Ishikawa (cell line): ENCODE results near the gene CLDN7.

Experiments used
- CEBPB ChIP-seq: IDR thresholded peaks from 2 replicates; pipeline ENCODE4 v1.6.1; 2012
- EGR1 ChIP-seq: IDR thresholded peaks from 2 replicates; pipeline ENCODE4 v1.6.1; 2012
- EP300 ChIP-seq: IDR thresholded peaks from 2 replicates; pipeline ENCODE4 v1.6.1; 2012; ENCODE audit warnings: borderline replicate concordance
- TAF1 ChIP-seq: IDR thresholded peaks from 2 replicates; pipeline ENCODE4 v1.6.1; 2012; ENCODE audit warnings: low read depth, mild to moderate bottlenecking
- YY1 ChIP-seq: IDR thresholded peaks from 2 replicates; pipeline ENCODE4 v1.6.1; 2012; ENCODE audit warnings: low read depth
- ZBTB7A ChIP-seq: IDR thresholded peaks from 2 replicates; pipeline ENCODE4 v1.6.1; 2012; ENCODE audit warnings: low read depth
- TF ChIP-seq, protein P1 (sequence below): IDR thresholded peaks from 2 replicates; pipeline ENCODE4 v1.6.1; 2012
- TF ChIP-seq, protein P2 (sequence below): IDR thresholded peaks from 2 replicates; pipeline ENCODE4 v1.6.1; 2012; ENCODE audit warnings: low read depth, mild to moderate bottlenecking

DNA sequence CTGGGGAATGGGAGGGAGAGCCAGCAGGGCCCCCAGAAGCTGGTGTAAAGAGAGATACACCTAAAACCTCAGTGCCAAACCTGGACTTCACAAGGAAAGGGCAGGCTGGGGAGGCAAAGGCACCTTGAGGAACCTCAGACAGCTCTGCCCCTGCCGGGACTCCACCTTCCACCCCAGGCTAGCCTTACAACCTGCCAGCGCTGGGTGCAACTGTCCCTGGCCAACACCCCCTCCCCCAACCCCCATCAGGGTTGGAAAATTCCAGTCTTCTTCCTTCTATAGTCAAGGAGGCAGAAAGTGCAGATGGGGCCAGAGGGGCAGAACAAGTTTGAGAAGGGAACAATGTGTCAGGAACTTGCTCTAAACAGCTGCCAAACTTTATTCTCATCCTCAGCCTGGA is 29.9 kb upstream of the CLDN7 start:
- TF ChIP-seq, protein P1, sequence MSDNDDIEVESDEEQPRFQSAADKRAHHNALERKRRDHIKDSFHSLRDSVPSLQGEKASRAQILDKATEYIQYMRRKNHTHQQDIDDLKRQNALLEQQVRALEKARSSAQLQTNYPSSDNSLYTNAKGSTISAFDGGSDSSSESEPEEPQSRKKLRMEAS: no peak
- TF ChIP-seq EP300 (no peak), YY1 (no peak), CEBPB (no peak), EGR1 (no peak), ZBTB7A (no peak), TAF1 (no peak)
- TF ChIP-seq, protein P2, sequence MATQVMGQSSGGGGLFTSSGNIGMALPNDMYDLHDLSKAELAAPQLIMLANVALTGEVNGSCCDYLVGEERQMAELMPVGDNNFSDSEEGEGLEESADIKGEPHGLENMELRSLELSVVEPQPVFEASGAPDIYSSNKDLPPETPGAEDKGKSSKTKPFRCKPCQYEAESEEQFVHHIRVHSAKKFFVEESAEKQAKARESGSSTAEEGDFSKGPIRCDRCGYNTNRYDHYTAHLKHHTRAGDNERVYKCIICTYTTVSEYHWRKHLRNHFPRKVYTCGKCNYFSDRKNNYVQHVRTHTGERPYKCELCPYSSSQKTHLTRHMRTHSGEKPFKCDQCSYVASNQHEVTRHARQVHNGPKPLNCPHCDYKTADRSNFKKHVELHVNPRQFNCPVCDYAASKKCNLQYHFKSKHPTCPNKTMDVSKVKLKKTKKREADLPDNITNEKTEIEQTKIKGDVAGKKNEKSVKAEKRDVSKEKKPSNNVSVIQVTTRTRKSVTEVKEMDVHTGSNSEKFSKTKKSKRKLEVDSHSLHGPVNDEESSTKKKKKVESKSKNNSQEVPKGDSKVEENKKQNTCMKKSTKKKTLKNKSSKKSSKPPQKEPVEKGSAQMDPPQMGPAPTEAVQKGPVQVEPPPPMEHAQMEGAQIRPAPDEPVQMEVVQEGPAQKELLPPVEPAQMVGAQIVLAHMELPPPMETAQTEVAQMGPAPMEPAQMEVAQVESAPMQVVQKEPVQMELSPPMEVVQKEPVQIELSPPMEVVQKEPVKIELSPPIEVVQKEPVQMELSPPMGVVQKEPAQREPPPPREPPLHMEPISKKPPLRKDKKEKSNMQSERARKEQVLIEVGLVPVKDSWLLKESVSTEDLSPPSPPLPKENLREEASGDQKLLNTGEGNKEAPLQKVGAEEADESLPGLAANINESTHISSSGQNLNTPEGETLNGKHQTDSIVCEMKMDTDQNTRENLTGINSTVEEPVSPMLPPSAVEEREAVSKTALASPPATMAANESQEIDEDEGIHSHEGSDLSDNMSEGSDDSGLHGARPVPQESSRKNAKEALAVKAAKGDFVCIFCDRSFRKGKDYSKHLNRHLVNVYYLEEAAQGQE: no peak
